ENCODE data around the gene TOM1L1.

DNA sequence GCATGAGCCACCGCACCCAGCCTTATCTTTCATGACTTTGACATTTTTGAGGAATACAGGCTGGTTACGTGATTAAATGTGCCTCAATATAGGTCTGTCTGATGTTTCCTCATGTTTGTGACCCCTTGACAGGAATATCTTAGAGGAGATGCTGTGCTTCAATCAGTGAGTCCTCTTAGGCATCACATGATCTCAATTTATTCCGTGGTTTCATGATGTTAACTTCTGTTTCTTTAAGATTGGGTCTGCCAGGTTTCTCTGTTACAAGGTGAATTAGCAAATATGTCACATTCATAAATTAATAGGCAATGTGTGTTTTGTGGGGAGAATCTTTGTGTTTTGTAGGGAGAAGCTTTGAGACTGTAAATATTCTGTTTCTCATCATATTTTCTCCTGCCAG lies 71.2 kb downstream of the TOM1L1 start:
- TF ChIP-seq, protein P1, sequence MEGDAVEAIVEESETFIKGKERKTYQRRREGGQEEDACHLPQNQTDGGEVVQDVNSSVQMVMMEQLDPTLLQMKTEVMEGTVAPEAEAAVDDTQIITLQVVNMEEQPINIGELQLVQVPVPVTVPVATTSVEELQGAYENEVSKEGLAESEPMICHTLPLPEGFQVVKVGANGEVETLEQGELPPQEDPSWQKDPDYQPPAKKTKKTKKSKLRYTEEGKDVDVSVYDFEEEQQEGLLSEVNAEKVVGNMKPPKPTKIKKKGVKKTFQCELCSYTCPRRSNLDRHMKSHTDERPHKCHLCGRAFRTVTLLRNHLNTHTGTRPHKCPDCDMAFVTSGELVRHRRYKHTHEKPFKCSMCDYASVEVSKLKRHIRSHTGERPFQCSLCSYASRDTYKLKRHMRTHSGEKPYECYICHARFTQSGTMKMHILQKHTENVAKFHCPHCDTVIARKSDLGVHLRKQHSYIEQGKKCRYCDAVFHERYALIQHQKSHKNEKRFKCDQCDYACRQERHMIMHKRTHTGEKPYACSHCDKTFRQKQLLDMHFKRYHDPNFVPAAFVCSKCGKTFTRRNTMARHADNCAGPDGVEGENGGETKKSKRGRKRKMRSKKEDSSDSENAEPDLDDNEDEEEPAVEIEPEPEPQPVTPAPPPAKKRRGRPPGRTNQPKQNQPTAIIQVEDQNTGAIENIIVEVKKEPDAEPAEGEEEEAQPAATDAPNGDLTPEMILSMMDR (IDR thresholded peaks at IDR 0.05): no peak
- TF ChIP-seq POLR2A (IDR thresholded peaks at IDR 0.05): no peak
